CD4-positive, alpha-beta memory T cell (primary cell): Measurements from ENCODE around the gene ESYT2. TPM values are rescaled to one million over a fixed set of nuclear protein-coding genes. Genes with fewer than 3 reads are reported as not detected.

Experiments used
- CTCF ChIA-PET: fragments of 350-600 bp; sonication (Branson Sonifier 250); formaldehyde crosslinking; loops from one replicate; lab custom pipeline; 2021; ENCODE audit warnings: inconsistent platforms; ENCODE audit not compliant: partially characterized antibody; lab: Charles Lee
- POLR2A ChIA-PET: fragments of 350-600 bp; sonication (Branson Sonifier 250); formaldehyde crosslinking; loops from one replicate; lab custom pipeline; 2021; ENCODE audit not compliant: partially characterized antibody; lab: Charles Lee
- DNase-seq, 5 donors: peaks; one replicate each; pipeline versions ENCODE4 v3.0.0 to v3.0.0-alpha.2; 2020 to 2022; ENCODE audit warnings: mixed read lengths in 1 of 5
- H3K27ac ChIP-seq: one replicate; pipeline ENCODE4 v1.7.0; 2013; ENCODE audit warnings: low read depth, low read length
- H3K27me3 ChIP-seq: 2 replicates; pipeline ENCODE4 v1.7.0; 2013; ENCODE audit warnings: mild to moderate bottlenecking, low read length, moderate library complexity; ENCODE audit not compliant: insufficient read depth
- H3K36me3 ChIP-seq: 2 replicates; pipeline ENCODE4 v1.7.0; 2013; ENCODE audit warnings: mild to moderate bottlenecking, low read length, moderate library complexity; ENCODE audit not compliant: insufficient read depth
- H3K4me1 ChIP-seq: 2 replicates; pipeline ENCODE4 v1.7.0; 2013; ENCODE audit warnings: mild to moderate bottlenecking, low read length, moderate library complexity; ENCODE audit not compliant: insufficient read depth
- H3K4me3 ChIP-seq, 2 donors: one replicate each; pipeline ENCODE4 v1.7.0; 2013; ENCODE audit warnings: low read length in 2 of 2, mild to moderate bottlenecking in 1 of 2
- H3K9me3 ChIP-seq, 2 donors: one replicate each; pipeline ENCODE4 v1.7.0; 2013; ENCODE audit warnings: low read length in 2 of 2, control low read depth in 1 of 2; ENCODE audit not compliant: control insufficient read depth in 1 of 2
- H3K27ac Mint-ChIP-seq, 7 donors: one replicate each; pipeline ENCODE4 v1.8.0; 2020 to 2021; ENCODE audit warnings: mixed read lengths in 7 of 7, mild to moderate bottlenecking in 6 of 7, inconsistent platforms in 3 of 7, moderate library complexity in 3 of 7
- H3K27me3 Mint-ChIP-seq, 2 donors: one replicate each; pipeline ENCODE4 v1.8.0; 2020 to 2021; ENCODE audit warnings: mixed read lengths in 2 of 2
- H3K36me3 Mint-ChIP-seq, 2 donors: one replicate each; pipeline ENCODE4 v1.8.0; 2020 to 2021; ENCODE audit warnings: mixed read lengths in 2 of 2, inconsistent platforms in 1 of 2, mild to moderate bottlenecking in 1 of 2
- H3K4me1 Mint-ChIP-seq, 4 donors: one replicate each; pipeline ENCODE4 v1.8.0; 2020 to 2021; ENCODE audit warnings: mixed read lengths in 4 of 4, mild to moderate bottlenecking in 1 of 4
- H3K4me3 Mint-ChIP-seq, 8 donors: one replicate each; pipeline ENCODE4 v1.8.0; 2020 to 2021; ENCODE audit warnings: mixed read lengths in 8 of 8, mild to moderate bottlenecking in 7 of 8, moderate library complexity in 6 of 8, inconsistent platforms in 3 of 8
- H3K9me3 Mint-ChIP-seq, 8 donors: one replicate each; pipeline ENCODE4 v1.8.0; 2020 to 2021; ENCODE audit warnings: mixed read lengths in 8 of 8, mild to moderate bottlenecking in 5 of 8, inconsistent platforms in 3 of 8, moderate library complexity in 1 of 8
- intact Hi-C: fragments of 100-400 bp; cut with micrococcal nuclease; formaldehyde crosslinking; loops from one replicate; pipeline ENCODE4 v1.15.1; 2023
- polyA plus RNA-seq, 2 donors: library from polyadenylated mRNA; unstranded; fragments of 300-500 nt; fragmentation: Illumina TruSeq; gene quantifications; one replicate each; pipeline ENCODE4 v1.2.3, GENCODE V29; 2021
- total RNA-seq, 2 experiments: library from RNA; stranded (reverse); gene quantifications; one replicate each; pipeline ENCODE4 v1.2.3, GENCODE V29; 2021

Gene ESYT2
- total and polyA plus RNA-seq, 4 experiments from 2014 or later: 52.3 to 116 (median 106) TPM

DNA sequence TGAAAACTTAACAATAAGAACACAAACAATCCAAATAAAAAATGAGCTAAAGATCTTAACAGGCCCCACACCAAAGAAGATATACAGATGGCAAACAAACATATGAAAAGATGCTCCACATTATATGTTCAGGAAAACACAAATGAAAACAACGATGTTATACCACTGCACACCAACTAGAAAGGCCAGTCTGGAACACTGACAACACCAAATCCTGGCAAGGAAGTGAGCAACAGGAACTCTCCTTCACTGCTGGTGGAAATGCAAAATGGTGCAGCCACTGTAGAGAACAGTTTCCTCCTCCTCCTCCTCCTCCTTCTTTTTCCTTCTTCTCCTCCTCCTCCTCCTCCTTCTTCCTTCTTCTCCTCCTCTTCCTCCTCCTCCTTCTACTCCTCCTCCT lies 112.5 kb downstream of the ESYT2 start:
- Histone ChIP-seq H3K27me3 (no peaks in the 10 kb centered on the region), H3K27ac (no peak overlapping the region), H3K36me3 (no peaks in the 10 kb centered on the region), H3K4me3 (no peak overlapping the region), H3K4me1 (peaks cover 5% of the 10 kb centered on the region), H3K9me3 (no peaks in the 10 kb centered on the region)
- POLR2A ChIA-PET: no interaction called here
- H3K4me1 Mint-ChIP-seq: peaks cover 5 to 10% (median 5%) of the 10 kb centered on the region in 4 donors
- peaks cover 6 to 14% of the 10 kb centered on the region in 2 donors for H3K27me3 Mint-ChIP-seq
- H3K4me3 Mint-ChIP-seq: no peak overlapping the region
- H3K36me3 Mint-ChIP-seq: no peaks in the 10 kb centered on the region
- no peak overlapping the region for H3K27ac Mint-ChIP-seq
- intact Hi-C loops: no loop called here
- CTCF ChIA-PET: no interaction called here
- peaks cover 0 to 4% (median 0%) of the 10 kb centered on the region in 8 donors for H3K9me3 Mint-ChIP-seq
- DNase-seq: no peak

DNA sequence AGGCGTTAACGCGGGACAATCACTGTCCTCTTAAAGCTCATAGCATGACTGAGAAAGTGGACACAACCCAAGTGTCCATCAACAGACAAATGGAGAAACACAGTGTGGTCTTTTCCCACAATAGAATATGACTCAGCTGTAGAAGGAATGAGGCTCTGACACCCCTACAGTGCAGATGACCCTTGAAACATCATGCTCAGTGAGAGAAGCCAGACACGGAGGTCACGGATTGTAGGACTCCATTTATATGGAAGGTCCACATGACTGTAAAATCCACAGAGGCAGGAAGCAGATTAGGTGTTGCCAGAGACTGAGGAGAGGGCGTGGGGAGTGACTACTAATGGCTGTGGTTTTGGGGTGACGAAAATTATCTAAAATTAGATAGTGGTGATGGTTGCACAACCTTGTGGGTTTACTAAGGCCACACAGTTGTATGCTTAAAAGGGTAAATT lies 118.6 kb downstream of the ESYT2 start:
- Mint-ChIP-seq H3K9me3 (peaks cover 0 to 4% (median 0%) of the 10 kb centered on the region in 8 donors), H3K36me3 (no peaks in the 10 kb centered on the region), H3K4me1 (peaks cover 9 to 27% (median 19%) of the 10 kb centered on the region in 4 donors), H3K4me3 (peak overlapping the region in 5 of 8 donors; percentile 31 to 68 (median 55)), H3K27ac (peak overlapping the region in 4 of 7 donors; percentile 4 to 58 (median 26)), H3K27me3 (peaks cover 0 to 4% of the 10 kb centered on the region in 2 donors)
- Histone ChIP-seq H3K36me3 (no peaks in the 10 kb centered on the region), H3K4me3 (no peak overlapping the region), H3K9me3 (no peaks in the 10 kb centered on the region), H3K27me3 (no peaks in the 10 kb centered on the region), H3K4me1 (peaks cover 11% of the 10 kb centered on the region), H3K27ac (no peak overlapping the region)
- POLR2A ChIA-PET: no interaction called here
- intact Hi-C loops: no loop called here
- DNase-seq: peak in 4 of 5 donors; percentile 12 to 28 (median 18)
- CTCF ChIA-PET: interaction anchor here (1.8 kb wide), 1 partner anchor 117 kb away, joined by 4 read pairs; no protein-coding TSS in a partner anchor

DNA sequence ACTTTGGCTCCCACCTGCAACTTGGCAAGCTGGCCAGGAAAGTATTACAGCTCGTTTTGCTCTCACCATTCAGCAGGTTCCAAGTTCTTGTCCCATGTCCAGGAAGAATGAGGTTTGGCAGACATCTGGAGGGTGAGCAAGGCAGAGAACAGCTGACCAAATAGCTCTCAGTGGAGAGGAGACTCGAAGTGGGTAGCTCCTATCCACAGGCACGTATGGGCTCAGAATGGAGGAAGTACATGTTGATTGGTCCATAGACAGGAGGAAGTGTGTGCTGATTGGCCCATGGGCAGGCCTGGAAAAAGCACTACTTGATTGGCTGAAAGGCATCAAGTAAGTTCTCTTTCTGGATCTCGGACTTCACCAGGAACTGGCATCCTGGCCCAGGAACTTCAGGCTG lies 121.7 kb downstream of the ESYT2 start:
- Mint-ChIP-seq H3K9me3 (peaks cover 0 to 4% (median 0%) of the 10 kb centered on the region in 8 donors), H3K36me3 (peaks cover 0 to 2% of the 10 kb centered on the region in 2 donors), H3K27ac (no peak overlapping the region), H3K4me3 (no peak overlapping the region), H3K4me1 (peaks cover 20 to 45% (median 30%) of the 10 kb centered on the region in 4 donors), H3K27me3 (peaks cover 0 to 4% of the 10 kb centered on the region in 2 donors)
- H3K36me3 ChIP-seq: no peaks in the 10 kb centered on the region
- POLR2A ChIA-PET: no interaction called here
- no peaks in the 10 kb centered on the region for H3K9me3 ChIP-seq
- H3K27ac ChIP-seq: no peak overlapping the region
- no peak overlapping the region for H3K4me3 ChIP-seq
- peaks cover 27% of the 10 kb centered on the region for H3K4me1 ChIP-seq
- intact Hi-C loops: loop anchor here (10.0 kb wide), 1 partner anchor 57 kb away; no protein-coding TSS in a partner anchor
- DNase-seq: no peak
- CTCF ChIA-PET: interaction anchor here (1.7 kb wide), 1 partner anchor 11 kb away, joined by 5 read pairs; no protein-coding TSS in a partner anchor
- no peaks in the 10 kb centered on the region for H3K27me3 ChIP-seq

DNA sequence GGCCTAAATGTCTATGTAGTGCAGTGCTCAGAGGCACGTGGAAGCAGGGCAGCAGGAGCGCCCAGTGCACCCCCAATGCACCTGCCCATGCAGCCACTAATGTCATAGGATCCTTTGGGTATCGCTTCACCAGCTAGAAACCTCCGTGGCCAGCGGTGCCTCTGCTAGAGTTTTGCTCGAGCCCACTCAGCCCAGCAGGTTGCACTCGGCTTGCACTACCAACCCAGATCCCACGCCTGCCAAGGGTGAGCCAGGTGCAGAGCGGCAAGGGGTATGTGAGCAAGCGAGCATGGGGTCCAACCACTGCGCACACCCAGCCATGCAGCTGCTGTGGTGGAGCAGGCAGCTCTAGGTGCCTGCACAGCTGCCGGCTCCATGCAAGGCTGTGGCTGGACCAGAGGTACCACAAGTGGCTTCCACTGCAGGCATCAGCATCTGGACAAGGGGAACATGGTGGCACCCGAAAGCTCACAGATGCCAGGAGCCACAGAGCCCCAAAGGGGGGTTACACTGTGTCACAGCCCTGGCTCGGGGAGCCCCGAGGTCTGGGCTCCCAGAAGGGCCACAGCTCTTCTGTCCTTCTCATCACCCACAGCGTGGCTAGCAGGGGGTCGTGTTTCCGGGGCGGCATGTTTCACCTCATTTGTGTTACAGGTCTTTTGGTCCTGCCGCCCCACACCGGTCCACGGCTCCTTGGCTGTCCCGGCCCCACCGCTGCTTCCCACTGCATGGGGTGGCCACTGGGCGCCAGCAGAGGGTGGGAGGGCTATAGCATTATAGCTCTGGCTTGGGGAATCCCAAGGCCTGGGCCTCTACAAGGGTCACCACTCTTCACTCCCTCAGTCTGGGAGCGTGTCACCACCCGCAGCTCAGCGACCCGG lies 122.4 kb downstream of the ESYT2 start:
- Histone ChIP-seq H3K36me3 (no peaks in the 10 kb centered on the region), H3K27me3 (no peaks in the 10 kb centered on the region), H3K4me1 (peaks cover 27% of the 10 kb centered on the region), H3K9me3 (no peaks in the 10 kb centered on the region), H3K27ac (no peak overlapping the region), H3K4me3 (no peak overlapping the region)
- intact Hi-C loops: loop anchor here (10.0 kb wide), 1 partner anchor 58 kb away; no protein-coding TSS in a partner anchor
- ChIA-PET CTCF (interaction anchor here (1.7 kb wide), 1 partner anchor 12 kb away, joined by 5 read pairs; no protein-coding TSS in a partner anchor), POLR2A (interaction anchor here (1.0 kb wide), 1 partner anchor 122 kb away, joined by 5 read pairs; no protein-coding TSS in a partner anchor)
- H3K9me3 Mint-ChIP-seq: peaks cover 0 to 3% (median 0%) of the 10 kb centered on the region in 8 donors
- DNase-seq: no peak
- H3K4me1 Mint-ChIP-seq: peaks cover 15 to 41% (median 26%) of the 10 kb centered on the region in 4 donors
- H3K4me3 Mint-ChIP-seq: peak overlapping the region in 6 of 8 donors; percentile 49 to 80 (median 70)
- peaks cover 0 to under 1% of the 10 kb centered on the region in 2 donors for H3K27me3 Mint-ChIP-seq
- H3K36me3 Mint-ChIP-seq: peaks cover 0 to 2% of the 10 kb centered on the region in 2 donors
- peak overlapping the region in 3 of 7 donors; percentile 8 to 80 (median 69) for H3K27ac Mint-ChIP-seq

DNA sequence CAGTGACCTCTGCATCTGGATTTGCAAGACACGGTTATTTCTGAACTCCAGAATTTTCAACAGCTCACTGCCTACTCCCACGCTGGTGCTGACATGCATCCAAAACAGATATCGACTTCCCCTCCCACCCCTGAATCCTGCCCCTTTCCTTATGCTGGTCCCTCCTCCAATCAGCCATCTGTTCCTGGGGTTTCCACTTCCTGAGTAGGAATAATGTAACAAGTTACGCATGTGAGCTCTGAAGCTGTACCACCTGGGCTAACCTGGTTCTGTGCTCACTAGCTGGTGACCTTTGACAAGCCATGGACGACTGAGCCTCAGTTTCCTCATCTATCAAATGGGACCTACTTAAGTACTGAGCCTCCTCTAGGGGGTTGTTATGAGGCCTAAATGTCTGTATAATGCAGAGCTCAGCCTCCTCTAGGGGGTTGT lies 123.0 kb downstream of the ESYT2 start:
- H3K9me3 Mint-ChIP-seq: peaks cover 0 to 3% (median 0%) of the 10 kb centered on the region in 8 donors
- H3K27me3 ChIP-seq: no peaks in the 10 kb centered on the region
- peaks cover 0 to 2% of the 10 kb centered on the region in 2 donors for H3K36me3 Mint-ChIP-seq
- intact Hi-C loops: loop anchor here (10.0 kb wide), 1 partner anchor 59 kb away; no protein-coding TSS in a partner anchor
- ChIA-PET POLR2A (interaction anchor here (1.0 to 2.0 kb wide), 3 partner anchors 12 to 123 kb away, joined by 3 to 7 read pairs (median 5); no protein-coding TSS in a partner anchor), CTCF (no interaction called here)
- no peak for DNase-seq
- H3K27me3 Mint-ChIP-seq: no peaks in the 10 kb centered on the region
- H3K27ac ChIP-seq: no peak overlapping the region
- H3K4me1 Mint-ChIP-seq: peaks cover 16 to 40% (median 26%) of the 10 kb centered on the region in 4 donors
- peaks cover 28% of the 10 kb centered on the region for H3K4me1 ChIP-seq
- no peak overlapping the region for H3K4me3 ChIP-seq
- no peaks in the 10 kb centered on the region for H3K9me3 ChIP-seq
- no peaks in the 10 kb centered on the region for H3K36me3 ChIP-seq
- peak overlapping the region; percentile 26 to 80 (median 67) for H3K4me3 Mint-ChIP-seq
- H3K27ac Mint-ChIP-seq: peak overlapping the region in 5 of 7 donors; percentile 8 to 84 (median 69)

DNA sequence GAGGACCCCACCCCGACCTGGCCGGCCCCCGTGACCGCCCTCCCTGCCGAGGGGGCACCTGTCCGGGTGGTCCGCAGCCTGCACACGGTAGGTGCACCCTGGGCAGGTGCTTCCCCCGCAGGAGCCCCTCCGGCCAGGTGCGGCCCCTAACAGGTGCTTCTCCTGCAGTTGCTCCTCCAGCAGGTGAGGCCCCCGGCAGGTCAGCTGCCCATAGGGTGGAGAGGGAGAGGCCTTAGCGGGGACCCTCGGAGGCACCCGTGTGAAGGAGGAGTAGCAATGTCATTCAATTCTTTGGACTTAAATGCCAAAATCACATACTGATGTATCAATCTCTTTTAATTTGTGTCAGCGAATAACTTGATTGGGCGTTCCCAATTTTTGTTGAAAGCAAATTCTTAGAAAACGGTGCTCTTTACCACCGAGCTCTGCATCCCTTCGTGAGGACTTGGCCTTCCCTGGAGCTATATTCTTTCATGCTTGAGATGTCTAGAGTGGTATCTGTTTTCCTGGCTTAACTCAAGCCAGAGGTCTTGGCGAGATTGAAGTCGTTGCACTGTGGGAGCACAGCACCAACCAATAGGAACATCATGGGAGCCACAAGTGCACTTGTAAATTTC lies 124.0 kb downstream of the ESYT2 start:
- Mint-ChIP-seq H3K4me3 (peak overlapping the region; percentile 74 to 91 (median 83)), H3K4me1 (peaks cover 18 to 32% (median 26%) of the 10 kb centered on the region in 4 donors), H3K9me3 (peaks cover 0 to 3% (median 0%) of the 10 kb centered on the region in 8 donors), H3K27me3 (no peaks in the 10 kb centered on the region), H3K27ac (peak overlapping the region; percentile 37 to 87 (median 78)), H3K36me3 (peaks cover 0 to 2% of the 10 kb centered on the region in 2 donors)
- Histone ChIP-seq H3K4me3 (peak overlapping the region; percentile 70 to 81), H3K36me3 (no peaks in the 10 kb centered on the region), H3K27me3 (no peaks in the 10 kb centered on the region), H3K4me1 (peaks cover 30% of the 10 kb centered on the region), H3K27ac (peak overlapping the region; percentile 64), H3K9me3 (no peaks in the 10 kb centered on the region)
- intact Hi-C loops: loop anchor here (2.0 to 10.0 kb wide), 3 partner anchors 43 to 271 kb away; no protein-coding TSS in a partner anchor
- no peak for DNase-seq
- POLR2A ChIA-PET: interaction anchor here (0.7 to 2.1 kb wide), 17 partner anchors 10 to 271 kb away, joined by 3 to 35 read pairs (median 5); partner anchors contain the start of genes DYNC2I1 and ESYT2
- CTCF ChIA-PET: interaction anchor here (0.9 to 1.8 kb wide), 2 partner anchors 9 to 271 kb away, joined by 4 to 11 read pairs; no protein-coding TSS in a partner anchor
